Glutamatergic neuron (in vitro differentiated cells): ENCODE results near the gene GLIS1. TPM values are rescaled to one million over a fixed set of nuclear protein-coding genes. Genes with fewer than 3 reads are reported as not detected.

Source experiments
- DNase-seq: peaks from one replicate; pipeline ENCODE4 v3.0.0; 2022
- H3K27ac Mint-ChIP-seq: one replicate; pipeline ENCODE4 v1.8.0; 2020; ENCODE audit warnings: mild to moderate bottlenecking, mixed read lengths, inconsistent platforms; ENCODE audit not compliant: unreplicated experiment
- H3K27me3 Mint-ChIP-seq: one replicate; pipeline ENCODE4 v1.8.0; 2020; ENCODE audit warnings: mild to moderate bottlenecking, moderate library complexity, mixed read lengths, inconsistent platforms; ENCODE audit not compliant: unreplicated experiment
- H3K36me3 Mint-ChIP-seq: one replicate; pipeline ENCODE4 v1.8.0; 2020; ENCODE audit warnings: mild to moderate bottlenecking, mixed read lengths, inconsistent platforms; ENCODE audit not compliant: unreplicated experiment
- H3K4me1 Mint-ChIP-seq: one replicate; pipeline ENCODE4 v1.8.0; 2020; ENCODE audit warnings: mild to moderate bottlenecking, low read depth, mixed read lengths, inconsistent platforms; ENCODE audit not compliant: unreplicated experiment
- H3K4me3 Mint-ChIP-seq: one replicate; pipeline ENCODE4 v1.8.0; 2020; ENCODE audit warnings: mild to moderate bottlenecking, mixed read lengths, inconsistent platforms; ENCODE audit not compliant: unreplicated experiment
- H3K9me3 Mint-ChIP-seq: one replicate; pipeline ENCODE4 v1.8.0; 2020; ENCODE audit warnings: mild to moderate bottlenecking, moderate library complexity, mixed read lengths, inconsistent platforms; ENCODE audit not compliant: unreplicated experiment
- CTCF ChIP-seq: fragments of 200-600 bp; sonication (generic); IDR thresholded peaks from one replicate; pipeline ENCODE4 v1.5.0; 2021; ENCODE audit not compliant: partially characterized antibody, unreplicated experiment
- total RNA-seq: library from RNA; stranded (reverse); fragmentation: NEBNext Ultra II Directional; extraction: Animal tissue kit (Norgen Biotek cat#: 25700); gene quantifications from one replicate; pipeline ENCODE4 v1.2.1, GENCODE V29; 2021; ENCODE audit not compliant: unreplicated experiment

Gene GLIS1
- total RNA-seq, 1 donor from 2014 or later: 0.76 TPM

GRCh38 chr1:53678938-53679825 lies 59.8 kb downstream of the GLIS1 start:
- DNase-seq: no peak
- Mint-ChIP-seq H3K4me3 (no peak overlapping the region), H3K9me3 (peaks cover 9% of the 10 kb centered on the region), H3K4me1 (peaks cover 31% of the 10 kb centered on the region), H3K27ac (peak overlapping the region; percentile 48), H3K27me3 (peaks cover 9% of the 10 kb centered on the region), H3K36me3 (no peaks in the 10 kb centered on the region)
- no peak for TF ChIP-seq CTCF

GRCh38 chr1:53678507-53678906 lies 60.5 kb downstream of the GLIS1 start:
- Mint-ChIP-seq H3K27me3 (peaks cover 9% of the 10 kb centered on the region), H3K27ac (no peak overlapping the region)

GRCh38 chr1:53678046-53678445 lies 60.9 kb downstream of the GLIS1 start:
- no peak for TF ChIP-seq CTCF
- H3K9me3 Mint-ChIP-seq: peaks cover 9% of the 10 kb centered on the region
- DNase-seq: no peak
- no peak overlapping the region for H3K27ac Mint-ChIP-seq
- peaks cover 9% of the 10 kb centered on the region for H3K27me3 Mint-ChIP-seq
- H3K36me3 Mint-ChIP-seq: no peaks in the 10 kb centered on the region
- H3K4me3 Mint-ChIP-seq: no peak overlapping the region
- peaks cover 29% of the 10 kb centered on the region for H3K4me1 Mint-ChIP-seq

More at GRCh38 chr1:53678507-53678906, 60.5 kb downstream of the GLIS1 start:
- no peak for TF ChIP-seq CTCF
- no peaks in the 10 kb centered on the region for H3K36me3 Mint-ChIP-seq
- no peak overlapping the region for H3K4me3 Mint-ChIP-seq
- no peak for DNase-seq
- H3K4me1 Mint-ChIP-seq: peaks cover 30% of the 10 kb centered on the region
- H3K9me3 Mint-ChIP-seq: peaks cover 9% of the 10 kb centered on the region

- Mint-ChIP-seq H3K4me3 (no peak overlapping the region), H3K4me1 (peaks cover 26% of the 10 kb centered on the region), H3K9me3 (peaks cover 10% of the 10 kb centered on the region), H3K36me3 (no peaks in the 10 kb centered on the region), H3K27me3 (peaks cover 11% of the 10 kb centered on the region), H3K27ac (no peak overlapping the region)
- DNase-seq: no peak
- TF ChIP-seq CTCF: no peak
Observed at GRCh38 chr1:53677486-53677885, 61.5 kb downstream of the GLIS1 start.

GRCh38 chr1:53672785-53673184 lies 66.2 kb downstream of the GLIS1 start:
- Mint-ChIP-seq H3K27me3 (peaks cover 5% of the 10 kb centered on the region), H3K9me3 (peaks cover 10% of the 10 kb centered on the region), H3K36me3 (no peaks in the 10 kb centered on the region), H3K27ac (no peak overlapping the region), H3K4me3 (no peak overlapping the region), H3K4me1 (peaks cover 8% of the 10 kb centered on the region)
- TF ChIP-seq CTCF: no peak
- DNase-seq: no peak
